ENCODE measurements around the gene ARHGAP32. TPM values are rescaled to one million over a fixed set of nuclear protein-coding genes. Genes with fewer than 3 reads are reported as not detected.

Gene ARHGAP32
- total RNA-seq, 4 donors from 2014 or later = 49.1 to 54.9 (median 49.3) TPM

- intact Hi-C loops (cut with DNase I; ENCODE audit: low total_unique reads) = no loop called here
- 84 to 86% methylated on average over 17 of the region's 17 CpGs for WGBS, 2 donors
- no peak overlapping the region for H3K4me3 ChIP-seq (ENCODE audit: low read depth, poor library complexity, severe bottlenecking)
- DNase-seq (ENCODE audit: low spot score in 2 of 2) = no peak
- TF ChIP-seq POLR2A (IDR thresholded peaks at IDR 0.05) (no peak), CTCF (IDR thresholded peaks at IDR 0.05) (no peak)
These were observed 265.6 kb downstream of the ARHGAP32 start for GRCh38 chr11:128926437-128927107.

GRCh38 chr11:128926000-128926399, 266.1 kb downstream of the ARHGAP32 start:
- no peak overlapping the region for H3K4me3 ChIP-seq (ENCODE audit: low read depth, poor library complexity, severe bottlenecking)
- no peak for DNase-seq (ENCODE audit: low spot score in 2 of 2)
- WGBS, 2 donors = 76 to 83% methylated on average over 3 of the region's 3 CpGs
- intact Hi-C loops (cut with DNase I; ENCODE audit: low total_unique reads) = no loop called here
- TF ChIP-seq POLR2A (IDR thresholded peaks at IDR 0.05) (no peak), CTCF (IDR thresholded peaks at IDR 0.05) (no peak)

GRCh38 chr11:128925250-128925600, 266.9 kb downstream of the ARHGAP32 start:
- DNase-seq (ENCODE audit: low spot score in 2 of 2) = no peak
- TF ChIP-seq POLR2A (IDR thresholded peaks at IDR 0.05) (no peak), CTCF (IDR thresholded peaks at IDR 0.05) (no peak)
- no peak overlapping the region for H3K4me3 ChIP-seq (ENCODE audit: low read depth, poor library complexity, severe bottlenecking)
- intact Hi-C loops (cut with DNase I; ENCODE audit: low total_unique reads) = no loop called here
- WGBS, 2 donors = 74 to 75% methylated on average over 2 of the region's 2 CpGs

- H3K4me3 ChIP-seq (ENCODE audit: low read depth, poor library complexity, severe bottlenecking) = no peak overlapping the region
- DNase-seq (ENCODE audit: low spot score in 2 of 2) = no peak
- 86 to 88% methylated on average over 16 of the region's 16 CpGs for whole genome bisulfite sequencing, 2 donors
- intact Hi-C loops (cut with DNase I; ENCODE audit: low total_unique reads) = no loop called here
- TF ChIP-seq POLR2A (IDR thresholded peaks at IDR 0.05) (no peak), CTCF (IDR thresholded peaks at IDR 0.05) (no peak)
These were observed 267.4 kb downstream of the ARHGAP32 start for GRCh38 chr11:128924510-128925249.

- no peak overlapping the region for H3K4me3 ChIP-seq (ENCODE audit: low read depth, poor library complexity, severe bottlenecking)
- TF ChIP-seq CTCF (IDR thresholded peaks at IDR 0.05) (no peak), POLR2A (IDR thresholded peaks at IDR 0.05) (no peak)
- intact Hi-C loops (cut with DNase I; ENCODE audit: low total_unique reads) = no loop called here
- WGBS, 2 donors = 87 to 88% methylated on average over 7 of the region's 7 CpGs
- no peak for DNase-seq (ENCODE audit: low spot score in 2 of 2)
These were observed 268.0 kb downstream of the ARHGAP32 start for GRCh38 chr11:128924104-128924503.

Data from lower leg skin (tissue), 4 donors.